ENCODE results near the gene QSOX2. TPM values are rescaled to one million over a fixed set of nuclear protein-coding genes. Genes with fewer than 3 reads are reported as not detected.

The QSOX2 gene
- total RNA-seq, 1 experiment from 2014 or later = 34.6 TPM

GRCh38 chr9:136251264-136252115 is 5.9 kb upstream of the QSOX2 start (continued):
- no peak for TF ChIP-seq SP1 (IDR thresholded peaks at IDR 0.05; ENCODE audit: low read depth)
- TF ChIP-seq SRF (IDR thresholded peaks at IDR 0.05; ENCODE audit: low read depth) = no peak

- no peaks in the 10 kb centered on the region for H4K20me1 ChIP-seq (ENCODE audit: insufficient read depth)
- DNase-seq (ENCODE audit: low read depth, low spot score) = no peak
- intact Hi-C loops (cut with micrococcal nuclease) = no loop called here
- H3K36me3 ChIP-seq (ENCODE audit: control insufficient read depth in 1 of 2, insufficient read depth in 2 of 2, low read length in 2 of 2) = no peaks in the 10 kb centered on the region
- BruUV-seq (replicated peaks) = no TSS peak
- no peak overlapping the region for H3K27ac ChIP-seq (ENCODE audit: low read depth, low read length)
- ChIA-PET RAD21 (ENCODE audit: low non-redundant PET in 1 of 2, low total read pairs in 2 of 2, uncharacterized antibody in 2 of 2, unreplicated experiment in 2 of 2) (no interaction called here), POLR2A (interaction anchor here (1.2 kb wide), 1 partner anchor 17 kb away, joined by 3 read pairs; no protein-coding TSS in a partner anchor), CTCF (no interaction called here)
- peaks cover 11 to 19% of the 10 kb centered on the region in 2 experiments for H3K4me1 ChIP-seq (ENCODE audit: control insufficient read depth in 1 of 2, insufficient read depth in 2 of 2, low read length in 2 of 2)
- no peaks in the 10 kb centered on the region for H3K27me3 ChIP-seq (ENCODE audit: insufficient read depth, low read length)
- H3K4me3 ChIP-seq (replicated peaks in 1 of 2; ENCODE audit: low read depth in 1 of 2, low read length in 2 of 2) = no peak overlapping the region
- TF ChIP-seq YY1 (IDR thresholded peaks at IDR 0.05; ENCODE audit: extremely low read depth, insufficient replicate concordance, low read depth, low read length) (no peak), SP1 (IDR thresholded peaks at IDR 0.05; ENCODE audit: low read depth) (no peak), CTCF (IDR thresholded peaks at IDR 0.05 in 2 of 3, conservative IDR thresholded peaks at IDR 0.05 in 1 of 3; ENCODE audit: borderline replicate concordance in 1 of 3, insufficient read depth in 1 of 3, low read depth in 2 of 3, low read length in 2 of 3) (no peak), EZH2 (IDR thresholded peaks at IDR 0.05) (no peak), JUND (IDR thresholded peaks at IDR 0.05) (no peak), REST (IDR thresholded peaks at IDR 0.05; ENCODE audit: low read depth) (no peak), CEBPB (IDR thresholded peaks at IDR 0.05; ENCODE audit: low read depth) (no peak), ZBTB33 (IDR thresholded peaks at IDR 0.05; ENCODE audit: extremely low read depth, insufficient replicate concordance, low read length) (no peak), ZNF274 (IDR thresholded peaks at IDR 0.05; ENCODE audit: low read depth, low read length) (no peak), POLR2AphosphoS5 (IDR thresholded peaks at IDR 0.05; ENCODE audit: low read depth, low read length) (no peak), ZFX (IDR thresholded peaks at IDR 0.05) (no peak), TCF7L2 (IDR thresholded peaks at IDR 0.05; ENCODE audit: borderline replicate concordance, extremely low read depth, insufficient read depth, insufficient read length) (no peak), ELF1 (IDR thresholded peaks at IDR 0.05; ENCODE audit: borderline replicate concordance, low read depth) (no peak), FOSL1 (IDR thresholded peaks at IDR 0.05; ENCODE audit: low read depth) (no peak), SRF (IDR thresholded peaks at IDR 0.05; ENCODE audit: low read depth) (no peak)
- no peaks in the 10 kb centered on the region for H3K9me2 ChIP-seq (ENCODE audit: insufficient read depth)
- H3K9ac ChIP-seq (ENCODE audit: low read length) = no peak overlapping the region
- H3K4me2 ChIP-seq (ENCODE audit: low read length) = no peak overlapping the region
- ATAC-seq = no peak
- no peak overlapping the region for H2AFZ ChIP-seq (ENCODE audit: low read depth, low read length, poor library complexity, severe bottlenecking)
- no peaks in the 10 kb centered on the region for H3K79me2 ChIP-seq (ENCODE audit: insufficient read depth, low read length)
- H3K9me3 ChIP-seq (ENCODE audit: control insufficient read depth in 1 of 2, insufficient read depth in 1 of 2, low read depth in 1 of 2, low read length in 2 of 2) = no peaks in the 10 kb centered on the region
Observed at GRCh38 chr9:136250676-136251075, 5.1 kb upstream of the QSOX2 start.
